ENCODE results near the gene SLC7A10. TPM values are rescaled to one million over a fixed set of nuclear protein-coding genes. Genes with fewer than 3 reads are reported as not detected.
"Not testable (repeated sequence)": the region's sequence is repeated elsewhere in the genome, so short reads cannot be mapped to it uniquely, and the experiment has no call there.

The SLC7A10 gene
- polyA plus RNA-seq, 1 of the 3 experiments (the other 2 are of a cell fraction), result 0.02 TPM

DNA sequence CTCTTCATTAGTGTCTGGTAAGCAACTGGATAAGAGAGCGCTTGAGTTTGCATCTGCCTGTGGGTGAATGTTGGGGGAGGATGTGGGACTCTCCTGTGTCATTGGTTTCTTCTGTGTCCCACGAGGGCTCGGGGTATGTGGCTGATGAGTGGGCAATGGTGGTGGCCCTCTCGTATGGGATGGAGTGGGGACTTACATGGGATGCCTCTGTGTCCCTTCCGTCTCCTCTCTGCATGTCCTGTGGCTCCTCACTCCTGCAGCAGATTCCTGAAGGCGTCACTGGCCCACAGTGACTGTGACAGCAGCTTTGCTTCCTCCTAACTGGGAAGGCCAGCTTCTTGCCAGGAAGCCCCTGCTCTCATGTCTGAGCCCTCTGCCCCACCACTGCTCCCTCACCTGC lies 34.1 kb downstream of the SLC7A10 start:
- peaks cover 0 to 13% of the 10 kb centered on the region in 2 experiments; a peak in 1 of 4 replicates for H3K4me1 ChIP-seq (ENCODE audit: control insufficient read depth in 1 of 2, insufficient read depth in 2 of 2, low read depth in 1 of 2, low read length in 1 of 2)
- no peak for DNase-seq
- ChIA-PET POLR2A (interaction anchor here (1.3 kb wide), 1 partner anchor 14 kb away, joined by 3 read pairs; no protein-coding TSS in a partner anchor), CTCF (interaction anchor here (0.5 to 2.2 kb wide), 6 partner anchors 12 to 66 kb away, joined by 3 to 9 read pairs (median 3); no protein-coding TSS in a partner anchor)
- H3K27me3 ChIP-seq (ENCODE audit: insufficient read depth), result no peaks in the 10 kb centered on the region
- H3K27ac ChIP-seq (ENCODE audit: low read depth in 2 of 2, low read length in 1 of 2), result no peak overlapping the region
- H3K9ac ChIP-seq, result no peak overlapping the region
- H2AFZ ChIP-seq (ENCODE audit: low read depth), result no peak overlapping the region
- no peaks in the 10 kb centered on the region for H3K79me2 ChIP-seq (ENCODE audit: insufficient read depth)
- no peak overlapping the region for H3K4me2 ChIP-seq
- no peaks in the 10 kb centered on the region for H3K36me3 ChIP-seq (replicated peaks in 1 of 2; ENCODE audit: control insufficient read depth in 1 of 2, insufficient read depth in 2 of 2, low read length in 1 of 2)
- 0 out of 2 replicates have a peak, but pooled peaks cover 5% of the 10 kb centered on the region for H4K20me1 ChIP-seq (ENCODE audit: insufficient read depth)
- H3K9me3 ChIP-seq, result no peaks in the 10 kb centered on the region
- WGBS (ENCODE audit: low lambda C conversion rate), result 62% methylated on average over 5 of the region's 6 CpGs
- no peak overlapping the region for H3K4me3 ChIP-seq (ENCODE audit: low read depth in 2 of 2, low read length in 1 of 2)
- H3K9me2 ChIP-seq, result no peaks in the 10 kb centered on the region
- no peaks in the 10 kb centered on the region for H3F3A ChIP-seq (replicated peaks; ENCODE audit: insufficient read depth)
- TF ChIP-seq YY1 (IDR thresholded peaks at IDR 0.05; ENCODE audit: low read depth), result no peak
- TF ChIP-seq, protein P1, sequence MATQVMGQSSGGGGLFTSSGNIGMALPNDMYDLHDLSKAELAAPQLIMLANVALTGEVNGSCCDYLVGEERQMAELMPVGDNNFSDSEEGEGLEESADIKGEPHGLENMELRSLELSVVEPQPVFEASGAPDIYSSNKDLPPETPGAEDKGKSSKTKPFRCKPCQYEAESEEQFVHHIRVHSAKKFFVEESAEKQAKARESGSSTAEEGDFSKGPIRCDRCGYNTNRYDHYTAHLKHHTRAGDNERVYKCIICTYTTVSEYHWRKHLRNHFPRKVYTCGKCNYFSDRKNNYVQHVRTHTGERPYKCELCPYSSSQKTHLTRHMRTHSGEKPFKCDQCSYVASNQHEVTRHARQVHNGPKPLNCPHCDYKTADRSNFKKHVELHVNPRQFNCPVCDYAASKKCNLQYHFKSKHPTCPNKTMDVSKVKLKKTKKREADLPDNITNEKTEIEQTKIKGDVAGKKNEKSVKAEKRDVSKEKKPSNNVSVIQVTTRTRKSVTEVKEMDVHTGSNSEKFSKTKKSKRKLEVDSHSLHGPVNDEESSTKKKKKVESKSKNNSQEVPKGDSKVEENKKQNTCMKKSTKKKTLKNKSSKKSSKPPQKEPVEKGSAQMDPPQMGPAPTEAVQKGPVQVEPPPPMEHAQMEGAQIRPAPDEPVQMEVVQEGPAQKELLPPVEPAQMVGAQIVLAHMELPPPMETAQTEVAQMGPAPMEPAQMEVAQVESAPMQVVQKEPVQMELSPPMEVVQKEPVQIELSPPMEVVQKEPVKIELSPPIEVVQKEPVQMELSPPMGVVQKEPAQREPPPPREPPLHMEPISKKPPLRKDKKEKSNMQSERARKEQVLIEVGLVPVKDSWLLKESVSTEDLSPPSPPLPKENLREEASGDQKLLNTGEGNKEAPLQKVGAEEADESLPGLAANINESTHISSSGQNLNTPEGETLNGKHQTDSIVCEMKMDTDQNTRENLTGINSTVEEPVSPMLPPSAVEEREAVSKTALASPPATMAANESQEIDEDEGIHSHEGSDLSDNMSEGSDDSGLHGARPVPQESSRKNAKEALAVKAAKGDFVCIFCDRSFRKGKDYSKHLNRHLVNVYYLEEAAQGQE (IDR thresholded peaks at IDR 0.05; ENCODE audit: low read depth, low read length), result no peak
- TF ChIP-seq SMC3 (IDR thresholded peaks at IDR 0.05; ENCODE audit: low read depth, low read length), result no peak
- TF ChIP-seq RXRA (IDR thresholded peaks at IDR 0.05; ENCODE audit: borderline replicate concordance, low read depth), result no peak
- TF ChIP-seq TCF12 (IDR thresholded peaks at IDR 0.05), result no peak
- TF ChIP-seq MEF2A (IDR thresholded peaks at IDR 0.05; ENCODE audit: borderline replicate concordance, low read depth), result no peak
- TF ChIP-seq CTCF (IDR thresholded peaks at IDR 0.05), result no peak
- TF ChIP-seq EP300 (IDR thresholded peaks at IDR 0.05; ENCODE audit: borderline replicate concordance in 1 of 2, low read depth in 1 of 2, low read length in 1 of 2), result no peak
- no peak for TF ChIP-seq RAD21 (IDR thresholded peaks at IDR 0.05; ENCODE audit: low read length)
- TF ChIP-seq NFIC (IDR thresholded peaks at IDR 0.05; ENCODE audit: borderline replicate concordance), result no peak
- TF ChIP-seq RCOR1 (IDR thresholded peaks at IDR 0.05; ENCODE audit: low read length), result no peak
- TF ChIP-seq MXI1 (IDR thresholded peaks at IDR 0.05; ENCODE audit: low read depth, low read length), result no peak
- no peak for TF ChIP-seq TEAD4 (IDR thresholded peaks at IDR 0.05; ENCODE audit: borderline replicate concordance, insufficient read depth)
- TF ChIP-seq EZH2phosphoT487 (IDR thresholded peaks at IDR 0.05; ENCODE audit: borderline replicate concordance, low read depth), result no peak

DNA sequence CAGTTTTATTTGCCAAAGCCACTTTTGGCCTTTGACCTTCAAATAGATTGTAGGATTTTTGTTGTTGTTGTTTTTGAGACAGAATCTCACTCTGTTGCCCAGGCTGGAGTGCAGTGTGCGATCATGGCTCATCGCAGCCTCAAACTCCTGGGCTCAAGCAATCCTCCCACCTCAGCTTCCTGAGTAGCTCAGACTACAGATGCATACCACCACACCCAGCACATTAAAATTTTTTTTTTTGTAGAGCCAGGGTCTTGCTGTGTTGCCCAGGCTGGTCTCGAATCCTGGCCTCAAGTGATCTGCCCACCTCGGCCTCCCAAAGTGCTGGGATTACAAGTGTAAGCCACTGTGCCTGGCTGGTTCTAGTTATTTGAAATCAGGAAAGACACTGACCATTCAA lies 34.6 kb downstream of the SLC7A10 start:
- H3F3A ChIP-seq (replicated peaks; ENCODE audit: insufficient read depth), result not testable (repeated sequence)

More for the DNA sequence above, 34.6 kb downstream of the SLC7A10 start:
- not testable (repeated sequence) for H3K36me3 ChIP-seq (replicated peaks in 1 of 2; ENCODE audit: control insufficient read depth in 1 of 2, insufficient read depth in 2 of 2, low read length in 1 of 2); H3K4me3 ChIP-seq (ENCODE audit: low read depth in 2 of 2, low read length in 1 of 2); DNase-seq; H2AFZ ChIP-seq (ENCODE audit: low read depth); H3K9me2 ChIP-seq; H3K4me2 ChIP-seq; H3K27me3 ChIP-seq (ENCODE audit: insufficient read depth); H3K9ac ChIP-seq; H3K79me2 ChIP-seq (ENCODE audit: insufficient read depth); H3K9me3 ChIP-seq; H3K27ac ChIP-seq (ENCODE audit: low read depth in 2 of 2, low read length in 1 of 2); H4K20me1 ChIP-seq (ENCODE audit: insufficient read depth)
- 49% methylated on average over 4 of the region's 4 CpGs for WGBS (ENCODE audit: low lambda C conversion rate)
- ChIA-PET CTCF (interaction anchor here (0.6 to 2.2 kb wide), 3 partner anchors 21 to 215 kb away, joined by 3 to 9 read pairs (median 3); no protein-coding TSS in a partner anchor), POLR2A (interaction anchor here (0.6 kb wide), 1 partner anchor 14 kb away, joined by 4 read pairs; no protein-coding TSS in a partner anchor)
- H3K4me1 ChIP-seq (ENCODE audit: control insufficient read depth in 1 of 2, insufficient read depth in 2 of 2, low read depth in 1 of 2, low read length in 1 of 2), result peaks cover 0 to 13% of the 10 kb centered on the region in 2 experiments; a peak in 1 of 4 replicates

All from SK-N-SH (cell line).